Measurements from ENCODE around the gene PTBP1. TPM values are rescaled to one million over a fixed set of nuclear protein-coding genes. Genes with fewer than 3 reads are reported as not detected.

The PTBP1 gene
- total RNA-seq, 1 experiment from 2014 or later = 712 TPM

DNA sequence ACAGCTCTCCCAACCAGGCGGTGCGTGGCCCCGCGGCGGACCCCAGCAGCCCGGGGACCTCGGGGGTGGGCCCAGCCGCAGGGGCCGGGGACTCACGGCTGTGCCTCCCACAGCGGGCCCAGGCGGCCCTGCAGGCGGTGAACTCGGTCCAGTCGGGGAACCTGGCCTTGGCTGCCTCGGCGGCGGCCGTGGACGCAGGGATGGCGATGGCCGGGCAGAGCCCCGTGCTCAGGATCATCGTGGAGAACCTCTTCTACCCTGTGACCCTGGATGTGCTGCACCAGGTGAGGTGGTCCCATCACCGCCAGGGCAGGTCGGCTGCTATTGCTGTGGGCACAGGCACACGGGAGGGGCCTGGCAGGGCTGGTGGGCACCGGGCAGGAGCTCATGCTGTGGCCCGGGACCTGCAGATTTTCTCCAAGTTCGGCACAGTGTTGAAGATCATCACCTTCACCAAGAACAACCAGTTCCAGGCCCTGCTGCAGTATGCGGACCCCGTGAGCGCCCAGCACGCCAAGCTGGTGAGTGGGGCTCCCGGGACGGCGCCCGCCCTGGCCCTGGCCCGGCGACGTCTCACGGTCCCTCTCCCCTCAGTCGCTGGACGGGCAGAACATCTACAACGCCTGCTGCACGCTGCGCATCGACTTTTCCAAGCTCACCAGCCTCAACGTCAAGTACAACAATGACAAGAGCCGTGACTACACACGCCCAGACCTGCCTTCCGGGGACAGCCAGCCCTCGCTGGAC, 7.3 kb downstream of the PTBP1 start:
- Histone ChIP-seq H4K8ac (replicated peaks; ENCODE audit: insufficient read length, low read depth, low read length) (no peak overlapping the region), H2BK120ac (ENCODE audit: low read depth, low read length, poor library complexity, severe bottlenecking) (no peak overlapping the region), H2AFZ (ENCODE audit: low read length) (no peak overlapping the region), H3K56ac (ENCODE audit: insufficient read length, low read depth, low read length) (no peak overlapping the region), H3K79me1 (ENCODE audit: insufficient read depth, low read depth, low read length, poor library complexity, severe bottlenecking) (peaks cover 13% of the 10 kb centered on the region), H4K91ac (ENCODE audit: insufficient read length, low read depth, low read length) (no peak overlapping the region), H3T11ph (ENCODE audit: low read length) (no peak overlapping the region), H2BK12ac (ENCODE audit: insufficient read length, low read depth, low read length) (no peak overlapping the region), H4K20me1 (ENCODE audit: control insufficient read depth, insufficient read depth, insufficient read length) (no peaks in the 10 kb centered on the region), H3K14ac (ENCODE audit: insufficient read depth, low read length) (no peak overlapping the region; the same call in 1 of the 2 replicates), H4K5ac (ENCODE audit: insufficient read length, low read depth, low read length) (no peak overlapping the region), H3K9ac (ENCODE audit: extremely low read depth, insufficient read length, low read length) (no peak overlapping the region), H2AK5ac (ENCODE audit: insufficient read length, low read length) (no peak overlapping the region), H3K4me2 (ENCODE audit: insufficient read depth, insufficient read length, low read length) (no peak overlapping the region), H3K4me1 (ENCODE audit: insufficient read depth, low read length) (no peaks in the 10 kb centered on the region; the same call in 1 of the 2 replicates), H3K23me2 (ENCODE audit: insufficient read length, low read depth, low read length, poor library complexity, severe bottlenecking) (no peaks in the 10 kb centered on the region), H2BK5ac (ENCODE audit: insufficient read length, low read length) (no peak overlapping the region), H3K4ac (ENCODE audit: low read depth, low read length) (no peak overlapping the region), H3K27ac (ENCODE audit: insufficient read length, low read depth, low read length) (no peak overlapping the region), H3K79me2 (ENCODE audit: insufficient read depth, low read length) (peaks cover 48% of the 10 kb centered on the region; the same call in 1 of the 2 replicates), H3K18ac (ENCODE audit: insufficient read length, low read depth, low read length) (no peak overlapping the region), H2BK20ac (ENCODE audit: low read depth, low read length, poor library complexity, severe bottlenecking) (no peak overlapping the region), H2BK15ac (ENCODE audit: low read depth, low read length) (no peak overlapping the region), H3K9me3 (ENCODE audit: control insufficient read depth, low read depth, low read length) (no peaks in the 10 kb centered on the region), H3K27me3 (ENCODE audit: insufficient read depth, low read length) (no peaks in the 10 kb centered on the region), H3K23ac (ENCODE audit: insufficient read length, low read depth, low read length) (no peak overlapping the region)
- no CpG with 5 or more reads among the region's 53 CpGs for WGBS (ENCODE audit: extremely low coverage, insufficient read length, low lambda C conversion rate)
- Mint-ChIP-seq H3K27ac (peak overlapping the region in 1 of 3 experiments; percentile 92; a peak in 2 of 7 replicates), H3K36me3 (ENCODE audit: insufficient read depth in 1 of 3, low read depth in 3 of 3) (peaks cover 56 to 80% (median 76%) of the 10 kb centered on the region in 3 experiments), H3K4me1 (peaks cover 19 to 31% of the 10 kb centered on the region in 2 experiments), H3K27me3 (ENCODE audit: low read depth) (no peaks in the 10 kb centered on the region), H3K4me3 (peak overlapping the region in 1 of 2 experiments; percentile 53; a peak in 1 of 5 replicates), H3K9me3 (no peaks in the 10 kb centered on the region; a peak in 1 of 5 replicates)
- peak; percentile 25 for DNase-seq
- TF ChIP-seq, protein P1, sequence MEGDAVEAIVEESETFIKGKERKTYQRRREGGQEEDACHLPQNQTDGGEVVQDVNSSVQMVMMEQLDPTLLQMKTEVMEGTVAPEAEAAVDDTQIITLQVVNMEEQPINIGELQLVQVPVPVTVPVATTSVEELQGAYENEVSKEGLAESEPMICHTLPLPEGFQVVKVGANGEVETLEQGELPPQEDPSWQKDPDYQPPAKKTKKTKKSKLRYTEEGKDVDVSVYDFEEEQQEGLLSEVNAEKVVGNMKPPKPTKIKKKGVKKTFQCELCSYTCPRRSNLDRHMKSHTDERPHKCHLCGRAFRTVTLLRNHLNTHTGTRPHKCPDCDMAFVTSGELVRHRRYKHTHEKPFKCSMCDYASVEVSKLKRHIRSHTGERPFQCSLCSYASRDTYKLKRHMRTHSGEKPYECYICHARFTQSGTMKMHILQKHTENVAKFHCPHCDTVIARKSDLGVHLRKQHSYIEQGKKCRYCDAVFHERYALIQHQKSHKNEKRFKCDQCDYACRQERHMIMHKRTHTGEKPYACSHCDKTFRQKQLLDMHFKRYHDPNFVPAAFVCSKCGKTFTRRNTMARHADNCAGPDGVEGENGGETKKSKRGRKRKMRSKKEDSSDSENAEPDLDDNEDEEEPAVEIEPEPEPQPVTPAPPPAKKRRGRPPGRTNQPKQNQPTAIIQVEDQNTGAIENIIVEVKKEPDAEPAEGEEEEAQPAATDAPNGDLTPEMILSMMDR (conservative IDR thresholded peaks at IDR 0.05) = no peak

Measured in H9 (cell line).